H9 (cell line): ENCODE measurements around the gene ARHGAP26. TPM values are rescaled to one million over a fixed set of nuclear protein-coding genes. Genes with fewer than 3 reads are reported as not detected.

ENCODE experiments used
- DNase-seq: peaks from one replicate; pipeline ENCODE4 v3.0.0-alpha.2; 2017
- H2AFZ ChIP-seq: one replicate; pipeline ENCODE4 v1.6.1; 2013; ENCODE audit warnings: mild to moderate bottlenecking, low read length, control low read depth, moderate library complexity
- H2AK5ac ChIP-seq: 2 replicates; pipeline ENCODE4 v1.6.1; 2013; ENCODE audit warnings: low read length, control low read depth, mixed read lengths; ENCODE audit not compliant: insufficient read length
- H2BK120ac ChIP-seq: one replicate; pipeline ENCODE4 v1.6.1; 2013; ENCODE audit warnings: low read depth, mild to moderate bottlenecking, low read length, control low read depth, inconsistent platforms; ENCODE audit not compliant: poor library complexity, severe bottlenecking
- H2BK12ac ChIP-seq: 2 replicates; pipeline ENCODE4 v1.6.1; 2013; ENCODE audit warnings: low read length, control low read depth, mixed read lengths, low read depth; ENCODE audit not compliant: insufficient read length
- H2BK15ac ChIP-seq: 2 replicates; pipeline ENCODE4 v1.6.1; 2013; ENCODE audit warnings: low read depth, low read length, control low read depth
- H2BK20ac ChIP-seq: one replicate; pipeline ENCODE4 v1.6.1; 2013; ENCODE audit warnings: low read depth, mild to moderate bottlenecking, low read length, control low read depth, inconsistent platforms; ENCODE audit not compliant: poor library complexity, severe bottlenecking
- H2BK5ac ChIP-seq: 2 replicates; pipeline ENCODE4 v1.6.1; 2013; ENCODE audit warnings: low read length, control low read depth, mixed read lengths; ENCODE audit not compliant: insufficient read length
- H3K14ac ChIP-seq: 2 replicates; pipeline ENCODE4 v1.6.1; 2013; ENCODE audit warnings: low read length, control low read depth; ENCODE audit not compliant: insufficient read depth
- H3K18ac ChIP-seq: 2 replicates; pipeline ENCODE4 v1.6.1; 2013; ENCODE audit warnings: low read depth, mild to moderate bottlenecking, mixed read lengths, low read length, control low read depth; ENCODE audit not compliant: insufficient read length
- H3K23ac ChIP-seq: 2 replicates; pipeline ENCODE4 v1.6.1; 2013; ENCODE audit warnings: low read length, control low read depth, mixed read lengths, low read depth; ENCODE audit not compliant: insufficient read length
- H3K23me2 ChIP-seq: 2 replicates; pipeline ENCODE4 v1.6.1; 2013; ENCODE audit warnings: low read depth, mild to moderate bottlenecking, mixed read lengths, low read length, control low read depth; ENCODE audit not compliant: insufficient read length, poor library complexity, severe bottlenecking
- H3K27ac ChIP-seq: 2 replicates; pipeline ENCODE4 v1.5.1; 2013; ENCODE audit warnings: low read length, control low read depth, mixed read lengths, low read depth; ENCODE audit not compliant: insufficient read length
- H3K27me3 ChIP-seq: 2 replicates; pipeline ENCODE4 v1.6.1; 2013; ENCODE audit warnings: low read length, control low read depth, inconsistent platforms; ENCODE audit not compliant: insufficient read depth
- H3K4ac ChIP-seq: 2 replicates; pipeline ENCODE4 v1.6.1; 2013; ENCODE audit warnings: low read depth, mild to moderate bottlenecking, control low read depth, inconsistent platforms, low read length, moderate library complexity
- H3K4me1 ChIP-seq: 2 replicates; pipeline ENCODE4 v1.6.1; 2013; ENCODE audit warnings: low read length, control low read depth, inconsistent platforms; ENCODE audit not compliant: insufficient read depth
- H3K4me2 ChIP-seq: 2 replicates; pipeline ENCODE4 v1.6.1; 2013; ENCODE audit warnings: low read length, control low read depth, mixed read lengths; ENCODE audit not compliant: insufficient read length, insufficient read depth
- H3K56ac ChIP-seq: 2 replicates; pipeline ENCODE4 v1.6.1; 2013; ENCODE audit warnings: low read depth, mild to moderate bottlenecking, mixed read lengths, low read length, control low read depth; ENCODE audit not compliant: insufficient read length
- H3K79me1 ChIP-seq: 2 replicates; pipeline ENCODE4 v1.6.1; 2013; ENCODE audit warnings: low read depth, mild to moderate bottlenecking, moderate library complexity, low read length, control low read depth, inconsistent platforms; ENCODE audit not compliant: insufficient read depth, poor library complexity, severe bottlenecking
- H3K79me2 ChIP-seq: 2 replicates; pipeline ENCODE4 v1.6.1; 2013; ENCODE audit warnings: low read length, control low read depth, inconsistent platforms; ENCODE audit not compliant: insufficient read depth
- H3K9ac ChIP-seq: 2 replicates; pipeline ENCODE4 v1.6.1; 2013; ENCODE audit warnings: low read length, control low read depth, mixed read lengths; ENCODE audit not compliant: insufficient read length; ENCODE audit errors: extremely low read depth
- H3K9me3 ChIP-seq: one replicate; pipeline ENCODE4 v1.6.1; 2013; ENCODE audit warnings: low read depth, low read length, inconsistent platforms; ENCODE audit not compliant: control insufficient read depth
- H3T11ph ChIP-seq: one replicate; pipeline ENCODE4 v1.6.1; 2013; ENCODE audit warnings: mild to moderate bottlenecking, low read length, control low read depth, inconsistent platforms
- H4K20me1 ChIP-seq: one replicate; pipeline ENCODE4 v1.6.1; 2013; ENCODE audit not compliant: control insufficient read depth, insufficient read length, insufficient read depth
- H4K5ac ChIP-seq: 2 replicates; pipeline ENCODE4 v1.6.1; 2013; ENCODE audit warnings: low read depth, mild to moderate bottlenecking, mixed read lengths, low read length, control low read depth; ENCODE audit not compliant: insufficient read length
- H4K8ac ChIP-seq: replicated peaks from 2 replicates; pipeline ENCODE4 v1.6.1; 2013; ENCODE audit warnings: low read length, control low read depth, mixed read lengths, low read depth; ENCODE audit not compliant: insufficient read length
- H4K91ac ChIP-seq: 2 replicates; pipeline ENCODE4 v1.6.1; 2013; ENCODE audit warnings: low read depth, mild to moderate bottlenecking, moderate library complexity, mixed read lengths, low read length, control low read depth; ENCODE audit not compliant: insufficient read length
- H3K27ac Mint-ChIP-seq, 3 experiments: 2 replicates in 2 of 3; 3 replicates in 1 of 3; pipeline ENCODE4 v1.8.0; 2020 to 2021; ENCODE audit warnings: mixed read lengths in 3 of 3, mild to moderate bottlenecking in 1 of 3, moderate library complexity in 1 of 3
- H3K27me3 Mint-ChIP-seq: 2 replicates; pipeline ENCODE4 v1.8.0; 2021; ENCODE audit warnings: low read depth, mild to moderate bottlenecking, moderate library complexity, mixed read lengths
- H3K36me3 Mint-ChIP-seq, 3 experiments: 2 replicates in 2 of 3; 3 replicates in 1 of 3; pipeline ENCODE4 v1.8.0; 2020 to 2021; ENCODE audit warnings: low read depth in 3 of 3, mixed read lengths in 3 of 3; ENCODE audit not compliant: insufficient read depth in 1 of 3
- H3K4me1 Mint-ChIP-seq, 2 experiments: 2 replicates each; pipeline ENCODE4 v1.8.0; 2020; ENCODE audit warnings: mixed read lengths in 2 of 2
- H3K4me3 Mint-ChIP-seq, 2 experiments: 2 replicates in 1 of 2; 3 replicates in 1 of 2; pipeline ENCODE4 v1.8.0; 2020 to 2021; ENCODE audit warnings: mild to moderate bottlenecking in 2 of 2, mixed read lengths in 2 of 2, moderate library complexity in 1 of 2
- H3K9me3 Mint-ChIP-seq, 2 experiments: 2 replicates in 1 of 2; 3 replicates in 1 of 2; pipeline ENCODE4 v1.8.0; 2020; ENCODE audit warnings: mild to moderate bottlenecking in 2 of 2, mixed read lengths in 2 of 2, moderate library complexity in 1 of 2
- CTCF ChIP-seq: fragments of 200-600 bp; sonication (generic); conservative IDR thresholded peaks from 3 replicates; pipeline ENCODE4 v1.8.0; 2021; ENCODE audit warnings: antibody characterized with exemption, mild to moderate bottlenecking
- WGBS: extraction: QIAGEN DNeasy Blood & Tissue Kit; methylation state at CpG from one replicate; pipeline ENCODE4 v1.1.7; 2013; ENCODE audit warnings: missing lambda C conversion rate, low lambda C conversion rate, mixed read lengths; ENCODE audit not compliant: insufficient read length; ENCODE audit errors: extremely low coverage; 5-methylcytosine and 5-hydroxymethylcytosine counted together
- total RNA-seq: library from RNA; stranded (reverse); gene quantifications from 2 replicates; pipeline ENCODE4 v1.2.1, GENCODE V29; 2021

The ARHGAP26 gene
- total RNA-seq, 1 experiment from 2014 or later, result 13.8 TPM

DNA sequence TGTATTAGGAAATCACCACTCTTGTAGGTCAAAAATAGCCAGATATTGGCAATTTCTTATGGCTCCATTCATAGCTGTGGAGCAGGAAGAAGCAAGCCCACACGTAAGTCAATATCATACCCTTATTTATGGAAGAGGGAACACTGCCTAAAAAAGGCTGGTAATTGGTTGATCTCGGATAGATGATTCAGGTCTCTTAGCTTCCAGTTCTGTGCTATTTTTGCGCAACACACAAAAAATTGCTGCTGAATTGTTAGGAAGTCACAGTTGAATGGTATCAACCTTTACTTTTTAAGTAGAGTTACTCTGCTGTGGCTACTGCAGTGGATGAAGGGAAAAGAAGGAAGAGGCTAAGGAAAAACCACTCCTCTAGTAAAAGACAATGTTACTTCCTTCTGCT lies 168.8 kb downstream of the ARHGAP26 start:
- Mint-ChIP-seq H3K27ac (no peak overlapping the region; a peak in 1 of 7 replicates), H3K4me3 (no peak overlapping the region), H3K27me3 (no peaks in the 10 kb centered on the region), H3K4me1 (no peaks in the 10 kb centered on the region), H3K9me3 (no peaks in the 10 kb centered on the region), H3K36me3 (no peaks in the 10 kb centered on the region)
- no peaks in the 10 kb centered on the region for H4K20me1 ChIP-seq
- H3K14ac ChIP-seq, result no peak overlapping the region
- no peaks in the 10 kb centered on the region for H3K27me3 ChIP-seq
- no peak overlapping the region for H3K9ac ChIP-seq
- H2AK5ac ChIP-seq, result no peak overlapping the region
- H2BK20ac ChIP-seq, result no peak overlapping the region
- no peak overlapping the region for H2BK120ac ChIP-seq
- no peaks in the 10 kb centered on the region for H3K79me1 ChIP-seq
- H3K4me2 ChIP-seq, result no peak overlapping the region
- no peak overlapping the region for H3K23ac ChIP-seq
- H4K5ac ChIP-seq, result no peak overlapping the region
- H3T11ph ChIP-seq, result no peak overlapping the region
- no peak for DNase-seq
- H3K9me3 ChIP-seq, result no peaks in the 10 kb centered on the region
- H3K27ac ChIP-seq, result no peak overlapping the region
- no peaks in the 10 kb centered on the region for H3K23me2 ChIP-seq
- no peak overlapping the region for H2AFZ ChIP-seq
- H3K18ac ChIP-seq, result no peak overlapping the region
- no peak for TF ChIP-seq CTCF
- H4K91ac ChIP-seq, result no peak overlapping the region
- no peak overlapping the region for H3K4ac ChIP-seq
- H2BK12ac ChIP-seq, result no peak overlapping the region
- H3K79me2 ChIP-seq, result no peaks in the 10 kb centered on the region
- no peak overlapping the region for H2BK15ac ChIP-seq
- no peak overlapping the region for H4K8ac ChIP-seq
- no peaks in the 10 kb centered on the region for H3K4me1 ChIP-seq
- H3K56ac ChIP-seq, result no peak overlapping the region
- no peak overlapping the region for H2BK5ac ChIP-seq
- WGBS, result no CpG with 5 or more reads among the region's 3 CpGs
